HG02840 (cell line): ENCODE measurements around the gene DCTPP1.
A peak's percentile ranks its signal among the peaks of the same experiment; 100 is the strongest.
"Not testable (repeated sequence)": the region's sequence is repeated elsewhere in the genome, so short reads cannot be mapped to it uniquely, and the experiment has no call there.

Experiments used
- ATAC-seq: cut with Tn5 transposase; IDR thresholded peaks from one replicate; pipeline ENCODE4 v1.9.1; 2021; ENCODE audit warnings: mild to moderate bottlenecking, moderate library complexity, moderate number of reproducible peaks; ENCODE audit not compliant: unreplicated experiment, low FRiP score

DCTPP1 gene

GRCh38 chr16:30429678-30430427 is at the start of gene DCTPP1:
DCTPP1 (minus strand) TSS chr16:30430030; CDS start chr16:30429980, 50 bp downstream.
- ATAC-seq = peak; percentile 98

GRCh38 chr16:30478766-30479478 is 49.1 kb upstream of the DCTPP1 start:
- no peak for ATAC-seq

- not testable (repeated sequence) for ATAC-seq
These were observed 47.9 kb upstream of the DCTPP1 start for GRCh38 chr16:30477773-30478172.

- no peak for ATAC-seq
These were observed 47.2 kb upstream of the DCTPP1 start for GRCh38 chr16:30476991-30477390.

- ATAC-seq = no peak
These were observed 44.9 kb upstream of the DCTPP1 start for GRCh38 chr16:30474684-30475083.

- ATAC-seq = no peak
These were observed 44.2 kb upstream of the DCTPP1 start for GRCh38 chr16:30474074-30474452.

GRCh38 chr16:30473231-30474073 is 43.6 kb upstream of the DCTPP1 start:
- no peak for ATAC-seq

GRCh38 chr16:30472328-30472942 is 42.6 kb upstream of the DCTPP1 start, which contains the start of gene ITGAL:
ITGAL (plus strand) TSS chr16:30472742; CDS start chr16:30472838, 96 bp downstream.
- no peak for ATAC-seq

- no peak for ATAC-seq
These were observed 40.8 kb upstream of the DCTPP1 start for GRCh38 chr16:30470632-30470995.

GRCh38 chr16:30470170-30470512 is 40.3 kb upstream of the DCTPP1 start:
- no peak for ATAC-seq

GRCh38 chr16:30464078-30464477 is 34.2 kb upstream of the DCTPP1 start:
- no peak for ATAC-seq

- ATAC-seq = not testable (repeated sequence)
These were observed 31.6 kb upstream of the DCTPP1 start for GRCh38 chr16:30461426-30461825.

GRCh38 chr16:30459456-30459855 is 29.6 kb upstream of the DCTPP1 start:
- ATAC-seq = no peak

GRCh38 chr16:30458561-30459394 is 28.9 kb upstream of the DCTPP1 start:
- ATAC-seq = peak; percentile 67

GRCh38 chr16:30457743-30458560 is 28.1 kb upstream of the DCTPP1 start:
- no peak for ATAC-seq

- no peak for ATAC-seq
These were observed 27.4 kb upstream of the DCTPP1 start for GRCh38 chr16:30457256-30457655.

- ATAC-seq = no peak
These were observed 26.5 kb upstream of the DCTPP1 start for GRCh38 chr16:30456302-30456701.

- not testable (repeated sequence) for ATAC-seq
These were observed 23.1 kb upstream of the DCTPP1 start for GRCh38 chr16:30452709-30453580.
